Lung (tissue), 12 donors: ENCODE results near the gene FAM184A. TPM values are rescaled to one million over a fixed set of nuclear protein-coding genes. Genes with fewer than 3 reads are reported as not detected.
A peak's percentile ranks its signal among the peaks of the same experiment; 100 is the strongest.

Experiments
- ATAC-seq: fragments of 200-7000 bp; cut with Tn5 transposase; one replicate; pipeline ENCODE4 v1.9.1; 2020; ENCODE audit warnings: moderate number of reproducible peaks; ENCODE audit not compliant: insufficient read depth, low FRiP score
- DNase-seq, 3 donors: peaks; one replicate each; pipeline ENCODE4 v3.0.0-alpha.2; 2013 to 2017
- H3K27ac ChIP-seq, 2 donors: one replicate each; pipeline ENCODE4 v1.5.1; 2013; ENCODE audit warnings: mild to moderate bottlenecking in 2 of 2, moderate library complexity in 2 of 2, control low read depth in 1 of 2, inconsistent platforms in 1 of 2, low read depth in 1 of 2, low read length in 1 of 2
- H3K27me3 ChIP-seq, 3 donors: one replicate each; pipeline ENCODE4 v1.5.1; 2013; ENCODE audit warnings: low read length in 2 of 3; ENCODE audit not compliant: control insufficient read depth in 3 of 3, insufficient read depth in 3 of 3
- H3K36me3 ChIP-seq, 4 donors: one replicate each; pipeline ENCODE4 v1.5.1; 2013; ENCODE audit warnings: low read length in 4 of 4, mild to moderate bottlenecking in 1 of 4, moderate library complexity in 1 of 4; ENCODE audit not compliant: control insufficient read depth in 4 of 4, insufficient read depth in 4 of 4
- H3K4me1 ChIP-seq, 5 donors: one replicate each; pipeline ENCODE4 v1.5.1; 2013; ENCODE audit warnings: low read length in 5 of 5, mild to moderate bottlenecking in 2 of 5, moderate library complexity in 1 of 5; ENCODE audit not compliant: control insufficient read depth in 5 of 5, insufficient read depth in 5 of 5
- H3K4me3 ChIP-seq: one replicate; pipeline ENCODE4 v1.5.1; 2013; ENCODE audit warnings: mild to moderate bottlenecking, control low read depth, moderate library complexity
- H3K9ac ChIP-seq, 2 donors: one replicate each; pipeline ENCODE4 v1.5.1; 2013; ENCODE audit warnings: low read length in 2 of 2, control low read depth in 1 of 2; ENCODE audit not compliant: insufficient read depth in 1 of 2
- H3K9me3 ChIP-seq, 4 donors: one replicate each; pipeline ENCODE4 v1.5.1; 2013; ENCODE audit warnings: low read length in 3 of 4, mild to moderate bottlenecking in 1 of 4, moderate library complexity in 1 of 4; ENCODE audit not compliant: control insufficient read depth in 4 of 4, insufficient read depth in 3 of 4
- CTCF ChIP-seq: IDR thresholded peaks from 2 replicates; pipeline ENCODE4 v1.5.1; 2012; ENCODE audit warnings: mild to moderate bottlenecking; ENCODE audit errors: control extremely low read depth, extremely low read depth
- WGBS, 2 donors: extraction: QIAGEN DNeasy Blood & Tissue Kit; methylation state at CpG; one replicate each; pipeline ENCODE4 v1.1.7; 2013; 5-methylcytosine and 5-hydroxymethylcytosine counted together
- polyA plus RNA-seq, 2 donors: library from polyadenylated mRNA; stranded (reverse); fragments of 200-250 nt; gene quantifications; one replicate each; pipeline ENCODE4 v1.2.1, GENCODE V29; 2013
- total RNA-seq, 2 donors: library from RNA; depleted of rRNA in 1 of 2; stranded (reverse); fragments of >200 nt in 1 of 2; gene quantifications; one replicate each; pipeline ENCODE4 v1.2.1, GENCODE V29; 2014 to 2021
- donor health status: control.
- donor health status: control.
- donor health status: Bipolar disorder and iron deficiency.
- donor health status: healthy.
- donor health status: DM: yes; HTN: yes; CAD: no.

FAM184A gene
- total and polyA plus RNA-seq, 4 donors = 4.4 to 63.4 (median 22.7) TPM

DNA sequence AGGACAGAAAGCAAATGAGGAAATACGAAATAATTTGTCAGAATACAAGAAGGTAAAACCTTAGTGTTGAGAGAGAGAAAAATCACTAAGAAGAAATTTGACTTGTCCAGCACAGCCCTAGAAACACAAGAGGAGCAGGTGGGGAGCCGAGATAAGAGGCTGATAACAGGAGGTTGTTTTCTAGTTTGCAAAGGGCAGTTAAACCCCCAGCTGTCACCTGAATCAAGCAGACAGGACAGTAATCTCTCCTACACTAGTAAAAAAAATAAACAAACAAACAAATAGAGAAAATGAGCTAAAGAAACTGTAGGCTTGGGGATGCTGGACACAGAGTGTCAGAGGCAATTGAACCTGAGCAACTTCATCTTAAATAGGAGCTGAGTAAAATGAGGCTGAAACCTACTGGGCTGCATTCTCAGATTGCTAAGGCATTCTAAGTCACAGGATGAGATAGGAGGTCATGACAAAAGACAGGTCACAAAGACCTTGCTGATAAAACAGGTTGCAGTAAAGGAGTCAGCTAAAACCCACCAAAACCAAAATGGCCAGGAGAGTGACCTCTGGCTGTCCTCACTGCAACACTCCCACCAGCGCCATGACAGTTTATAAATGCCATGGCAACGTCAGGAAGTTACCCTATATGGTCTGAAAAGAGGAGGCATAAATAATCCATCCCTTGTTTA lies 40.4 kb downstream of the FAM184A start:
- ATAC-seq (no peak), DNase-seq (no peak)
- no peak for TF ChIP-seq CTCF
- Histone ChIP-seq H3K9me3 (no peaks in the 10 kb centered on the region), H3K4me3 (no peak overlapping the region), H3K4me1 (peaks cover 0 to 25% (median 12%) of the 10 kb centered on the region in 5 donors), H3K36me3 (no peaks in the 10 kb centered on the region), H3K27ac (peak overlapping the region in 1 of 2 donors; percentile 40), H3K9ac (no peak overlapping the region), H3K27me3 (no peaks in the 10 kb centered on the region)
- 81 to 87% methylated on average over 4 of the region's 4 CpGs for WGBS, 2 donors

GRCh38 chr6:119037264-119037663 lies 41.2 kb downstream of the FAM184A start:
- no peak for TF ChIP-seq CTCF
- Histone ChIP-seq H3K36me3 (no peaks in the 10 kb centered on the region), H3K9ac (no peak overlapping the region), H3K4me1 (peaks cover 0 to 25% (median 15%) of the 10 kb centered on the region in 5 donors), H3K9me3 (no peaks in the 10 kb centered on the region), H3K4me3 (no peak overlapping the region), H3K27ac (no peak overlapping the region), H3K27me3 (no peaks in the 10 kb centered on the region)
- ATAC-seq (no peak), DNase-seq (no peak)

- no peak for ATAC-seq
Observed at GRCh38 chr6:119036081-119036480, 42.4 kb downstream of the FAM184A start.

More at GRCh38 chr6:119036081-119036480, 42.4 kb downstream of the FAM184A start:
- Histone ChIP-seq H3K36me3 (no peaks in the 10 kb centered on the region), H3K4me3 (no peak overlapping the region), H3K9ac (no peak overlapping the region), H3K4me1 (peaks cover 0 to 25% (median 15%) of the 10 kb centered on the region in 5 donors), H3K27ac (no peak overlapping the region), H3K27me3 (no peaks in the 10 kb centered on the region), H3K9me3 (no peaks in the 10 kb centered on the region)
- peak in 2 of 3 donors; percentile 43 to 50 for DNase-seq
- 63 to 69% methylated on average over 5 of the region's 5 CpGs for WGBS, 2 donors
- no peak for TF ChIP-seq CTCF
